ENCODE results near the gene INKA2.

INKA2 gene

GRCh38 chr1:111696330-111696729, 42.9 kb downstream of the INKA2 start:
- no peak for DNase-seq

- no peak for DNase-seq
These were observed 43.4 kb downstream of the INKA2 start for GRCh38 chr1:111695801-111696200.

DNA sequence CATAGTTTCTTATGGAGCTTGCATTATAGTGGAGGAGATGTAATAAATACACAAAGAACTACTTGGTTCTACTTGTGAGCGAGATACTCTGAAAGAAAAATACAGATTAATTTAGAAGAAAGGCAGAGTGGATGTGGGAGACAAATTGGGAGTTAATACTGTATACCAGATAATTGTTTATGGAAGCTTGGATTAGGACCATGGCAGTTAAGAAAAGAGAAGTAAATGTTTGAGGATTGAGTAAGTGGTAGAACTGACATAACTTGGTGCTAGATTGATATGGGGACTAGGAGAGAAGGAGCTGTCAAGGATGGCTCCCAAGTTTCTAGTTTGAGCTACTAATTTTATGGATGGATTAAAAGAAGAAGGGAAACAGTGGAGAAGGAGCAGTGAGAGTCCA, 47.3 kb downstream of the INKA2 start:
- no peak for DNase-seq

GRCh38 chr1:111690306-111690617, 48.9 kb downstream of the INKA2 start:
- DNase-seq: no peak

Data from NCI-H2029 (cell line).